Psoas muscle (tissue), 8 donors: ENCODE data around the gene PHRF1. TPM values are rescaled to one million over a fixed set of nuclear protein-coding genes. Genes with fewer than 3 reads are reported as not detected.

Experiments
- ATAC-seq, 4 donors: fragments of 200-7000 bp; cut with Tn5 transposase; one replicate each; pipeline ENCODE4 v1.9.1; 2020; ENCODE audit warnings: moderate library complexity in 3 of 4, mild to moderate bottlenecking in 2 of 4
- DNase-seq, 2 donors: peaks; one replicate each; pipeline ENCODE4 v3.0.0-alpha.2; 2020
- H3K27ac ChIP-seq: fragments of 200-600 bp; one replicate; pipeline ENCODE4 v1.8.0; 2022
- H3K27me3 ChIP-seq, 3 donors: fragments of 200-600 bp in 1 of 3; one replicate each; pipeline versions ENCODE4 v1.6.1 to v1.8.0; 2013 to 2022; ENCODE audit warnings: low read length in 2 of 3, mild to moderate bottlenecking in 2 of 3, moderate library complexity in 1 of 3; ENCODE audit not compliant: insufficient read depth in 3 of 3
- H3K36me3 ChIP-seq, 2 donors: fragments of 200-600 bp in 1 of 2; one replicate each; pipeline versions ENCODE4 v1.6.1 to v1.8.0; 2013 to 2022; ENCODE audit warnings: low read depth in 1 of 2, mild to moderate bottlenecking in 1 of 2, moderate library complexity in 1 of 2; ENCODE audit not compliant: insufficient read depth in 1 of 2
- H3K4me1 ChIP-seq: fragments of 200-600 bp; one replicate; pipeline ENCODE4 v1.8.0; 2022
- H3K4me3 ChIP-seq: fragments of 200-600 bp; one replicate; pipeline ENCODE4 v1.8.0; 2022; ENCODE audit warnings: mild to moderate bottlenecking
- H3K9me3 ChIP-seq: fragments of 200-600 bp; one replicate; pipeline ENCODE4 v1.8.0; 2022
- CTCF ChIP-seq: fragments of 200-600 bp; IDR thresholded peaks from one replicate; pipeline ENCODE4 v1.8.0; 2022; ENCODE audit warnings: antibody characterized with exemption
- WGBS, 3 donors: extraction: QIAGEN DNeasy Blood & Tissue Kit; methylation state at CpG; one replicate each; pipeline versions ENCODE4 v1.1.6 to v1.1.7; 2013; 5-methylcytosine and 5-hydroxymethylcytosine counted together
- intact Hi-C, 2 donors: fragments of 100-400 bp; cut with DNase I; formaldehyde crosslinking; loops; one replicate each; pipeline versions ENCODE4 v1.11.0 to v1.14.2; 2022
- polyA plus RNA-seq, 3 donors: library from polyadenylated mRNA; stranded (reverse); fragments of 200-250 nt; gene quantifications; one replicate each; pipeline ENCODE4 v1.2.3, GENCODE V29; 2013
- total RNA-seq, 4 donors: library from RNA; stranded (reverse); fragmentation: NEBNext Ultra II Directional in 2 of 4; extraction: Animal tissue kit (Norgen Biotek cat#: 25700) in 2 of 4; gene quantifications; one replicate each; pipeline versions ENCODE4 v1.2.1 to v1.2.4, GENCODE V29; 2021 to 2023
- donor health status: healthy with polysubstance abuse.
- donor health status: DM: no; HTN: no; CAD: no; lungs with moderate emphysema.
- donor health status: Bipolar disorder and iron deficiency.
- donor health status: healthy.
- donor health status: DM: yes; HTN: yes; CAD: no.
- donor health status: DM: no; HTN: no; CAD: no.
- donor health status: DM: no; HTN: no; CAD: no.
- donor health status: DM: yes; HTN: yes; CAD: no.

PHRF1 gene
- total and polyA plus RNA-seq, 7 donors, result 11.7 to 31.2 (median 19.8) TPM

- Histone ChIP-seq H3K27me3 (peaks cover 0 to 2% (median 0%) of the 10 kb centered on the region in 3 donors), H3K36me3 (peaks cover 0 to 6% of the 10 kb centered on the region in 2 donors), H3K9me3 (no peaks in the 10 kb centered on the region), H3K4me3 (no peak overlapping the region), H3K27ac (no peak overlapping the region), H3K4me1 (peaks cover 9% of the 10 kb centered on the region)
- no peak for DNase-seq
- no peak for ATAC-seq
- intact Hi-C loops, result no loop called here
- TF ChIP-seq CTCF, result no peak
- 76 to 78% (median 76%) methylated on average over 15 of the region's 15 CpGs for WGBS, 3 donors
These were observed 47.1 kb downstream of the PHRF1 start for GRCh38 chr11:623349-623869.

- no peak for TF ChIP-seq CTCF
- peak in 1 of 2 donors; percentile 42 for DNase-seq
- 78 to 80% (median 80%) methylated on average over 25 of the region's 25 CpGs for WGBS, 3 donors
These were observed 47.9 kb downstream of the PHRF1 start for GRCh38 chr11:623999-624704.

GRCh38 chr11:624705-625635 is 48.7 kb downstream of the PHRF1 start, which contains the start of gene CDHR5:
Gene CDHR5, minus strand, starts transcription at chr11:624955. Its CDS starts 53 bp downstream, at chr11:624902.
- Histone ChIP-seq H3K4me3 (no peak within 1 kb of the TSS), H3K36me3 (peaks cover 0 to 6% of the 10 kb centered on the region in 2 donors), H3K27ac (no peak within 1 kb of the TSS), H3K4me1 (peaks cover 16% of the 10 kb centered on the region), H3K9me3 (no peaks in the 10 kb centered on the region), H3K27me3 (peaks cover 0 to 2% (median 0%) of the 10 kb centered on the region in 3 donors)
- intact Hi-C loops, result loop anchor here in 1 of 2 donors (5.0 kb wide), 1 partner anchor 48 kb away; the partner anchor contains the start of gene PHRF1
- ATAC-seq (no peak), DNase-seq (peak in 1 of 2 donors; percentile 46)
- 62 to 78% (median 63%) methylated on average over 29 to 33 of the region's 33 CpGs for WGBS, 3 donors
- TF ChIP-seq CTCF, result no peak

More at GRCh38 chr11:623999-624704, 47.9 kb downstream of the PHRF1 start:
- Histone ChIP-seq H3K4me1 (peaks cover 9% of the 10 kb centered on the region), H3K4me3 (no peak overlapping the region), H3K27ac (no peak overlapping the region), H3K27me3 (peaks cover 0 to 2% (median 0%) of the 10 kb centered on the region in 3 donors), H3K36me3 (peaks cover 0 to 6% of the 10 kb centered on the region in 2 donors), H3K9me3 (no peaks in the 10 kb centered on the region)
- ATAC-seq, result no peak
- intact Hi-C loops, result no loop called here

- 79 to 85% (median 83%) methylated on average over 19 to 22 of the region's 22 CpGs for WGBS, 3 donors
- Histone ChIP-seq H3K36me3 (peaks cover 0 to 6% of the 10 kb centered on the region in 2 donors), H3K27ac (no peak overlapping the region), H3K4me3 (no peak overlapping the region), H3K4me1 (peaks cover 24% of the 10 kb centered on the region), H3K9me3 (no peaks in the 10 kb centered on the region), H3K27me3 (peaks cover 0 to 2% (median 0%) of the 10 kb centered on the region in 3 donors)
- no peak for TF ChIP-seq CTCF
- DNase-seq, result no peak
- intact Hi-C loops, result loop anchor here in 1 of 2 donors (5.0 kb wide), 1 partner anchor 48 kb away; the partner anchor contains the start of gene PHRF1
- no peak for ATAC-seq
These were observed 49.5 kb downstream of the PHRF1 start for GRCh38 chr11:625636-626268.
